Adipocyte (in vitro differentiated cells): ENCODE measurements around the gene PSMA5.
A peak's percentile ranks its signal among the peaks of the same experiment; 100 is the strongest.
"Not testable (repeated sequence)": the region's sequence is repeated elsewhere in the genome, so short reads cannot be mapped to it uniquely, and the experiment has no call there.

ENCODE experiments used
- DNase-seq: peaks from one replicate; pipeline ENCODE4 v3.0.0-alpha.2; 2015; ENCODE audit warnings: low read depth
- H3K27me3 ChIP-seq: replicated peaks from 2 replicates; pipeline ENCODE4 v1.7.0; 2013; ENCODE audit warnings: mild to moderate bottlenecking, low read length, moderate library complexity; ENCODE audit not compliant: control insufficient read depth, insufficient read depth
- H3K36me3 ChIP-seq: 2 replicates; pipeline ENCODE4 v1.7.0; 2013; ENCODE audit warnings: low read length, mild to moderate bottlenecking, moderate library complexity; ENCODE audit not compliant: control insufficient read depth, insufficient read depth, severe bottlenecking
- H3K4me1 ChIP-seq: 2 replicates; pipeline ENCODE4 v1.7.0; 2013; ENCODE audit warnings: mild to moderate bottlenecking, low read length, moderate library complexity; ENCODE audit not compliant: control insufficient read depth, insufficient read depth
- H3K4me3 ChIP-seq: 2 replicates; pipeline ENCODE4 v1.7.0; 2013; ENCODE audit warnings: mild to moderate bottlenecking, low read length, moderate library complexity
- H3K9ac ChIP-seq: 2 replicates; pipeline ENCODE4 v1.7.0; 2013; ENCODE audit warnings: mild to moderate bottlenecking, low read length, moderate library complexity
- H3K9me3 ChIP-seq: 2 replicates; pipeline ENCODE4 v1.7.0; 2013; ENCODE audit warnings: mild to moderate bottlenecking, low read length, moderate library complexity; ENCODE audit not compliant: control insufficient read depth

PSMA5 gene

GRCh38 chr1:109397581-109398342 lies 28.5 kb downstream of the PSMA5 start, which contains the start of gene SORT1:
Gene SORT1, minus strand, starts transcription at chr1:109397918. Its CDS starts 26 bp downstream, at chr1:109397892.
- no peaks in the 10 kb centered on the region for H3K27me3 ChIP-seq
- H3K9me3 ChIP-seq: no peaks in the 10 kb centered on the region
- peaks cover 32% of the 10 kb centered on the region for H3K36me3 ChIP-seq
- H3K4me1 ChIP-seq: peaks cover 52% of the 10 kb centered on the region
- peak; percentile 92 for DNase-seq
- H3K9ac ChIP-seq: peak within 1 kb of the TSS; percentile 94
- H3K4me3 ChIP-seq: peak within 1 kb of the TSS; percentile 89

- no peaks in the 10 kb centered on the region for H3K9me3 ChIP-seq
- H3K27me3 ChIP-seq: no peaks in the 10 kb centered on the region
- DNase-seq: peak; percentile 44
- peaks cover 25% of the 10 kb centered on the region for H3K36me3 ChIP-seq
- H3K4me3 ChIP-seq: peak overlapping the region; percentile 89
- peak overlapping the region; percentile 94 for H3K9ac ChIP-seq
- H3K4me1 ChIP-seq: peaks cover 59% of the 10 kb centered on the region
Measured at GRCh38 chr1:109396871-109397580, 29.2 kb downstream of the PSMA5 start.

GRCh38 chr1:109396513-109396839 lies 29.8 kb downstream of the PSMA5 start:
- Histone ChIP-seq H3K9ac (peak overlapping the region; percentile 94), H3K4me3 (peak overlapping the region; percentile 89), H3K4me1 (peaks cover 65% of the 10 kb centered on the region), H3K9me3 (no peaks in the 10 kb centered on the region), H3K27me3 (no peaks in the 10 kb centered on the region), H3K36me3 (peaks cover 19% of the 10 kb centered on the region)
- DNase-seq: no peak

GRCh38 chr1:109395602-109396512 lies 30.4 kb downstream of the PSMA5 start:
- Histone ChIP-seq H3K4me3 (peak overlapping the region; percentile 89), H3K27me3 (no peaks in the 10 kb centered on the region), H3K4me1 (peaks cover 69% of the 10 kb centered on the region), H3K9me3 (no peaks in the 10 kb centered on the region), H3K9ac (peak overlapping the region; percentile 94), H3K36me3 (peaks cover 13% of the 10 kb centered on the region)
- peak; percentile 53 for DNase-seq

GRCh38 chr1:109395282-109395599 lies 31.0 kb downstream of the PSMA5 start:
- peak overlapping the region; percentile 89 for H3K4me3 ChIP-seq
- not testable (repeated sequence) for H3K27me3 ChIP-seq, H3K9me3 ChIP-seq, H3K36me3 ChIP-seq, DNase-seq
- H3K4me1 ChIP-seq: peaks cover 75% of the 10 kb centered on the region
- H3K9ac ChIP-seq: peak overlapping the region; percentile 94

- H3K36me3 ChIP-seq: peaks cover 2% of the 10 kb centered on the region
- H3K9ac ChIP-seq: peak overlapping the region; percentile 93
- peak overlapping the region; percentile 82 for H3K4me3 ChIP-seq
- H3K9me3 ChIP-seq: no peaks in the 10 kb centered on the region
- no peaks in the 10 kb centered on the region for H3K27me3 ChIP-seq
- DNase-seq: no peak
- peaks cover 81% of the 10 kb centered on the region for H3K4me1 ChIP-seq
Measured at GRCh38 chr1:109394591-109395281, 31.5 kb downstream of the PSMA5 start.

- no peaks in the 10 kb centered on the region for H3K9me3 ChIP-seq
- H3K36me3 ChIP-seq: no peaks in the 10 kb centered on the region
- H3K4me3 ChIP-seq: peak overlapping the region; percentile 82
- no peak for DNase-seq
- peaks cover 85% of the 10 kb centered on the region for H3K4me1 ChIP-seq
- H3K27me3 ChIP-seq: no peaks in the 10 kb centered on the region
- peak overlapping the region; percentile 93 for H3K9ac ChIP-seq
Measured at GRCh38 chr1:109393617-109394233, 32.5 kb downstream of the PSMA5 start.

GRCh38 chr1:109392788-109393616 lies 33.2 kb downstream of the PSMA5 start:
- Histone ChIP-seq H3K4me1 (peaks cover 85% of the 10 kb centered on the region), H3K36me3 (no peaks in the 10 kb centered on the region), H3K4me3 (peak overlapping the region; percentile 82), H3K27me3 (no peaks in the 10 kb centered on the region), H3K9me3 (no peaks in the 10 kb centered on the region), H3K9ac (peak overlapping the region; percentile 93)
- peak; percentile 75 for DNase-seq

- no peaks in the 10 kb centered on the region for H3K27me3 ChIP-seq
- no peak for DNase-seq
- H3K36me3 ChIP-seq: no peaks in the 10 kb centered on the region
- peaks cover 86% of the 10 kb centered on the region for H3K4me1 ChIP-seq
- peak overlapping the region; percentile 82 for H3K4me3 ChIP-seq
- H3K9ac ChIP-seq: peak overlapping the region; percentile 93
- H3K9me3 ChIP-seq: no peaks in the 10 kb centered on the region
Measured at GRCh38 chr1:109392037-109392787, 34.0 kb downstream of the PSMA5 start.
